Tibial artery (tissue), 4 donors: Measurements from ENCODE around the gene HS3ST6.

ENCODE experiments used
- DNase-seq, 2 donors: peaks; one replicate each; pipeline ENCODE4 v3.0.0-alpha.2; 2019
- H3K27ac ChIP-seq, 2 donors: fragments of 200-600 bp; sonication (generic) in 1 of 2; 1 replicate in 1 of 2; 2 replicates in 1 of 2; pipeline ENCODE4 v1.5.1; 2018 to 2019; ENCODE audit warnings: mild to moderate bottlenecking in 1 of 2
- H3K27me3 ChIP-seq, 2 donors: fragments of 200-600 bp; sonication (generic) in 1 of 2; one replicate each; pipeline versions ENCODE4 v1.5.1 to v1.6.0; 2016 to 2019
- H3K36me3 ChIP-seq, 3 donors: fragments of 200-600 bp; sonication (generic) in 2 of 3; one replicate each; pipeline ENCODE4 v1.5.1; 2016 to 2019; ENCODE audit warnings: mild to moderate bottlenecking in 2 of 3
- H3K4me1 ChIP-seq, 4 donors: fragments of 200-600 bp; sonication (generic) in 2 of 4; 1 replicate in 3 of 4; 2 replicates in 1 of 4; pipeline ENCODE4 v1.5.1; 2016 to 2019
- H3K4me3 ChIP-seq, 2 donors: fragments of 200-600 bp; sonication (generic) in 1 of 2; 1 replicate in 1 of 2; 2 replicates in 1 of 2; pipeline ENCODE4 v1.5.1; 2018 to 2019; ENCODE audit warnings: mild to moderate bottlenecking in 2 of 2
- H3K9me3 ChIP-seq, 3 donors: fragments of 200-600 bp; sonication (generic) in 1 of 3; one replicate each; pipeline ENCODE4 v1.5.1; 2016 to 2019
- intact Hi-C: fragments of 100-400 bp; cut with DNase I; formaldehyde crosslinking; loops from one replicate; pipeline ENCODE4 v1.15.0; 2023; ENCODE audit warnings: low total_unique reads
- TF ChIP-seq, protein P1 (sequence below), 2 experiments: fragments of 200-600 bp in 1 of 2; fragments of 450-650 bp in 1 of 2; IDR thresholded peaks; one replicate each; pipeline ENCODE4 v1.5.1; 2017 to 2019; ENCODE audit warnings: antibody characterized with exemption in 2 of 2, mild to moderate bottlenecking in 1 of 2, moderate library complexity in 1 of 2

Gene HS3ST6

DNA sequence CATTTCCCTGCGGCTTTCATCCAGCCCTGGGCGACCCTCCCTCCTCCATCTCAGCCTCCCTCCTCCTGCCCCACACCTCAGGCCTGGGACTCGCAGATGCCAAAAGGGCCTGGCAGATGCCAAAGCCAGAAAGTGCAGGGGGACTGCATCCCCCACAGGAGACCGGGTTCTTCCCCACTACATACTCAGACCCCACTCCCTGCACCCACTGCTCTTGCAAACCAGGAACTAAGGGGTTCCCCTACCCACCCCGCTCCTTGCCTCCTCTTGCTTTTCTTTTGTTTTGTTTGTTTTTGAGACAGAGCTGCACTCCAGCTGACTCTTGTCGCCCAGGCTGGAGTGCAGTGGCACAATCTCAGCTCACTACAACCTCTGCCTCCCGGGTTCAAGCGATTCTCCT, 3.2 kb downstream of the HS3ST6 start:
- H3K4me1 ChIP-seq: peaks cover 0 to 14% (median 4%) of the 10 kb centered on the region in 4 donors
- no peaks in the 10 kb centered on the region for H3K9me3 ChIP-seq
- no peak for DNase-seq
- no peaks in the 10 kb centered on the region for H3K36me3 ChIP-seq
- no peak overlapping the region for H3K4me3 ChIP-seq
- H3K27ac ChIP-seq: no peak overlapping the region
- intact Hi-C loops: no loop called here
- peaks cover 0 to 84% of the 10 kb centered on the region in 2 donors for H3K27me3 ChIP-seq
- TF ChIP-seq, protein P1, sequence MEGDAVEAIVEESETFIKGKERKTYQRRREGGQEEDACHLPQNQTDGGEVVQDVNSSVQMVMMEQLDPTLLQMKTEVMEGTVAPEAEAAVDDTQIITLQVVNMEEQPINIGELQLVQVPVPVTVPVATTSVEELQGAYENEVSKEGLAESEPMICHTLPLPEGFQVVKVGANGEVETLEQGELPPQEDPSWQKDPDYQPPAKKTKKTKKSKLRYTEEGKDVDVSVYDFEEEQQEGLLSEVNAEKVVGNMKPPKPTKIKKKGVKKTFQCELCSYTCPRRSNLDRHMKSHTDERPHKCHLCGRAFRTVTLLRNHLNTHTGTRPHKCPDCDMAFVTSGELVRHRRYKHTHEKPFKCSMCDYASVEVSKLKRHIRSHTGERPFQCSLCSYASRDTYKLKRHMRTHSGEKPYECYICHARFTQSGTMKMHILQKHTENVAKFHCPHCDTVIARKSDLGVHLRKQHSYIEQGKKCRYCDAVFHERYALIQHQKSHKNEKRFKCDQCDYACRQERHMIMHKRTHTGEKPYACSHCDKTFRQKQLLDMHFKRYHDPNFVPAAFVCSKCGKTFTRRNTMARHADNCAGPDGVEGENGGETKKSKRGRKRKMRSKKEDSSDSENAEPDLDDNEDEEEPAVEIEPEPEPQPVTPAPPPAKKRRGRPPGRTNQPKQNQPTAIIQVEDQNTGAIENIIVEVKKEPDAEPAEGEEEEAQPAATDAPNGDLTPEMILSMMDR (IDR thresholded peaks at IDR 0.05): no peak

DNA sequence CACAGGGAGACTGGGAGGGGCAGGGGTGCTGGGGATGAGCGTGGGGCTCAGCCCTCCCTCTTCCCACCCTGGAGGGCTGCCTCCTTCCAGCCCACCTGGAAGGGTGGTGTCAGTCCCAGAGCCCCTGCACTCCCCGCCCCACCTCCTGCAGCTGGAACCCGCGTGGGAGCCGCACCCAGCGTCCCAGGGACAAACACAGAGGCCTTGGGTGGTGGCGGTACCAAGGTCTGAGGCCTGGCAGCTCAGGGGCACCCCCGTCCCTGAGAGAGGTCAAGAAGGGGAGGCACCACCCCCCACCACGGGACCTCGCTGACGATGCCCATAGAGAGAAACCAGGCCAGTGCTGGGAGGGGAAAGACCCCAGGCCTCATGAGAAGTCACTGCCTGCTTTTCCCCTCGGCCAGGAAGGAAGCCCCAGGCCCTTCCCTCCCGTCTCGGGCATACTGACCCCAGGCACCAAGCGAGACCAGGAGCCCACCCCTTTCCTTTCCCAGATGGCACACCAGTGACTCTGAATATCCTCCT, 4.1 kb downstream of the HS3ST6 start:
- peaks cover 0 to 14% (median 4%) of the 10 kb centered on the region in 4 donors for H3K4me1 ChIP-seq
- no peak overlapping the region for H3K27ac ChIP-seq
- no peaks in the 10 kb centered on the region for H3K36me3 ChIP-seq
- TF ChIP-seq, protein P1 (IDR thresholded peaks at IDR 0.05): no peak
- no peaks in the 10 kb centered on the region for H3K9me3 ChIP-seq
- peaks cover 0 to 84% of the 10 kb centered on the region in 2 donors for H3K27me3 ChIP-seq
- no peak for DNase-seq
- intact Hi-C loops: no loop called here
- H3K4me3 ChIP-seq: no peak overlapping the region

DNA sequence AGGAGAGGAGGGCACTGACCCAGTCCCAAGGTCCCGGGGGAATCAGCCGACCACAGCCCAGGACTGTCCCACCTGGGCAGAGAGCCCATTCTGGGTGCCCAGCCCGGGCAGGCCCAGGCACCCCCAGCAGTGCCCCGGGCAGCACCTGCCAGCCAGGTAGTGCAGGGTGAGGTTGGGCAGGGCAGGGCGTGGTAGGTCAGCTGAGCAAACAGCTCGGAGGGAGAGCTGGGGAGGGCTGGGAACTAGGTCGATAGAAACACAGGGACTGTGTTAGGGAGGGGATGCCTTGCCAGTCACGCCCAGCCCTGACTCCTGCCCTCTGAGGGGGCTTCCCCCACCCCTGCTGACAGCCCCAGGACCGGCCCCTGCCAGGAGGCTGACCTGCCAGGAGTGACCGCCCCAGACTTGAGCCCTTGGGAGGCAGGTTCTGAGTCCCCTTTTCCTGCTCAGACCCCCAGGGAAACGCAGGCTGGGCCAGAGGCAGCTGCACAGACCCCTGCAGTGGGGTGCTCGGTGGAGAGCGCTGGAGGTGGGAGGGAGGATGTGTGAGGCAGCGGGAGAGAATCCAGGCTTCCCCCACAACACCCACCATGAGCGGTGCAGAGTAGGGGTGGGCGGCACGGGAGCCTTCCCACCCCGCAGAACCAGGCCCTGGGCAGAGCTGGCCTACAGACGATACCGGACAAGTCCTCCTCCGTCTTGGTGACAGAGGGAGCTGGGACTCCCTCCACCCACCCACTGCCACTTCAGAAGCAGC, 4.7 kb downstream of the HS3ST6 start:
- Histone ChIP-seq H3K4me1 (peaks cover 0 to 10% (median 2%) of the 10 kb centered on the region in 4 donors), H3K27me3 (peaks cover 0 to 84% of the 10 kb centered on the region in 2 donors), H3K36me3 (no peaks in the 10 kb centered on the region), H3K9me3 (no peaks in the 10 kb centered on the region), H3K4me3 (no peak overlapping the region), H3K27ac (no peak overlapping the region)
- DNase-seq: no peak
- TF ChIP-seq, protein P1 (IDR thresholded peaks at IDR 0.05): no peak
- intact Hi-C loops: no loop called here

DNA sequence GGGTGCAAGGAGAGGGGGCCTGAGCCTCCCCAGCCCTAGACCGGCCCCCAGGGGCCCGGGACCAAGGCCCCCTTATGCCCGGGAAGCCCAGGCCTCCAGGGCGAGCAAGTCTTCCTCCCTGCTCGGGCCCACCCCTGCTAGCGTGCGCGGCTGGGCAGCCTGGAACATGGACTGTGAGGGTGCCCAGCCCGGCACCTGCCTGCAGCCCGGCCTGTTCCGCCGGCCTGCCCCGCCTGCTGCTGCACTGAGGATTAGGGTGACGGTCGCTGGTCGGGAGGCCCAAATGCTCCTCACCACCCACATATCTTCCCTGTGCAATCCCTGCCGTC, 6.0 kb downstream of the HS3ST6 start:
- TF ChIP-seq, protein P1 (IDR thresholded peaks at IDR 0.05): no peak
- Histone ChIP-seq H3K27me3 (peaks cover 0 to 86% of the 10 kb centered on the region in 2 donors), H3K27ac (no peak overlapping the region), H3K36me3 (no peaks in the 10 kb centered on the region), H3K4me3 (no peak overlapping the region), H3K4me1 (no peaks in the 10 kb centered on the region), H3K9me3 (no peaks in the 10 kb centered on the region)
- intact Hi-C loops: no loop called here
- DNase-seq: no peak

DNA sequence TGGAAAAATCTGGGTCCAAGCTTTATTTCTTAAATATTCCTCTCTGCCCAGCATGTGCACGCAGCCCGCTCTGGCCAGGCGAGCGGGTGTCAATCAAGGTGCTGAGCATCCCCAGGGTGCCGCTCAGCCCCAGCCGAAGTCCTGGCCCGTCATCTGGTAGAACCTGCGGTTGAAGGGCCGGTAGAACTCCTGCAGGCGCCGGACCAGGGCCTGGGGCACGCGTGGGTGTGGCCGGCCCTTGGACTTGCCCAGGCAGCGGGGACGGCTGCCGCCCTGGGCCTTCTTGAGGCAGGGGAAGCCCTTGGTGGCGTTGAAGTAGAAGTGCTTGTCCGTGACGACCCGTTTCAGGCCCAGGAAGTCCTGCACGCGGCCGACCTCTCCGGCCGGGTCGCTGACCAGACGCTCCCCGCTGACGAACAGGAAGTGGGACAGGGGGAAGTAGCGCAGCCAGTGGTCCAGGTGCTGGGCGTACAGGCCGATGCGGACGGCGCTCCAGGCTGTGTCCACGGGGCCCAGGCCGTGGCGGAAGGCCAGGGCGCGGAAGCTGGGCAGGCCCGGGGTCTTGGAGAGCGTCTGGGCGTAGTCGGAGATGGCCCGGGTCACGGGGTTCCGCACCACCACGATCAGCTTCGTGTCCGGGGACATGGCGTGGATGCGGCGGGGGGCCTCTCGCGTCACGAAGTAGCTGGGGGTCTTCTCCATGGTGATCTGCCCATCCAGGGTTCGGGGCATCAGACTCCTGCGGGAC, 6.6 kb downstream of the HS3ST6 start:
- intact Hi-C loops: no loop called here
- H3K36me3 ChIP-seq: no peaks in the 10 kb centered on the region
- H3K27ac ChIP-seq: no peak overlapping the region
- no peak for DNase-seq
- TF ChIP-seq, protein P1 (IDR thresholded peaks at IDR 0.05): no peak
- no peak overlapping the region for H3K4me3 ChIP-seq
- no peaks in the 10 kb centered on the region for H3K4me1 ChIP-seq
- peaks cover 0 to 86% of the 10 kb centered on the region in 2 donors for H3K27me3 ChIP-seq
- H3K9me3 ChIP-seq: no peaks in the 10 kb centered on the region
